ENCODE measurements around the gene ENC1.

The ENC1 gene

GRCh38 chr5:74608736-74609601 lies 31.6 kb downstream of the ENC1 start:
- no peak for DNase-seq (ENCODE audit: low read depth in 2 of 2)

GRCh38 chr5:74605759-74606158 lies 34.8 kb downstream of the ENC1 start:
- DNase-seq (ENCODE audit: low read depth in 2 of 2), result no peak

- no peak for DNase-seq (ENCODE audit: low read depth in 2 of 2)
These were observed 37.2 kb downstream of the ENC1 start for GRCh38 chr5:74603376-74603775.

GRCh38 chr5:74599148-74599547 lies 41.4 kb downstream of the ENC1 start:
- no peak for DNase-seq (ENCODE audit: low read depth in 2 of 2)

GRCh38 chr5:74598731-74599130 lies 41.8 kb downstream of the ENC1 start:
- DNase-seq (ENCODE audit: low read depth in 2 of 2), result no peak

- no peak for DNase-seq (ENCODE audit: low read depth in 2 of 2)
These were observed 43.6 kb downstream of the ENC1 start for GRCh38 chr5:74596927-74597326.

- no peak for DNase-seq (ENCODE audit: low read depth in 2 of 2)
These were observed 45.2 kb downstream of the ENC1 start for GRCh38 chr5:74595143-74595925.

GRCh38 chr5:74594137-74595040 lies 46.1 kb downstream of the ENC1 start:
- DNase-seq (ENCODE audit: low read depth in 2 of 2), result no peak

GRCh38 chr5:74589204-74590056 lies 51.1 kb downstream of the ENC1 start:
- DNase-seq (ENCODE audit: low read depth in 2 of 2), result no peak

- no peak for DNase-seq (ENCODE audit: low read depth in 2 of 2)
These were observed 52.1 kb downstream of the ENC1 start for GRCh38 chr5:74588415-74588814.

- no peak for DNase-seq (ENCODE audit: low read depth in 2 of 2)
These were observed 52.6 kb downstream of the ENC1 start for GRCh38 chr5:74587890-74588289.

- DNase-seq (ENCODE audit: low read depth in 2 of 2), result no peak
These were observed 53.2 kb downstream of the ENC1 start for GRCh38 chr5:74587300-74587699.

- DNase-seq (ENCODE audit: low read depth in 2 of 2), result no peak
These were observed 53.7 kb downstream of the ENC1 start for GRCh38 chr5:74586856-74587255.

- DNase-seq (ENCODE audit: low read depth in 2 of 2), result no peak
These were observed 57.7 kb downstream of the ENC1 start for GRCh38 chr5:74582853-74583252.

- DNase-seq (ENCODE audit: low read depth in 2 of 2), result no peak
These were observed 58.6 kb downstream of the ENC1 start for GRCh38 chr5:74581988-74582365.

GRCh38 chr5:74580729-74581109 lies 59.8 kb downstream of the ENC1 start:
- no peak for DNase-seq (ENCODE audit: low read depth in 2 of 2)

GRCh38 chr5:74579215-74579614 lies 61.3 kb downstream of the ENC1 start:
- DNase-seq (ENCODE audit: low read depth in 2 of 2), result peak; percentile 24 to 41

GRCh38 chr5:74578356-74579044 lies 62.0 kb downstream of the ENC1 start:
- no peak for DNase-seq (ENCODE audit: low read depth in 2 of 2)
